Osteocyte (in vitro differentiated cells): ENCODE measurements around the gene PNRC2. TPM values are rescaled to one million over a fixed set of nuclear protein-coding genes. Genes with fewer than 3 reads are reported as not detected.
"Not testable (repeated sequence)": the region's sequence is repeated elsewhere in the genome, so short reads cannot be mapped to it uniquely, and the experiment has no call there.

ENCODE experiments used
- DNase-seq: peaks from one replicate; pipeline ENCODE4 v3.0.0; 2021; ENCODE audit warnings: mixed read lengths; ENCODE audit not compliant: unreplicated experiment; ENCODE audit errors: extremely low spot score
- H3K27ac Mint-ChIP-seq: one replicate; pipeline ENCODE4 v1.8.0; 2021; ENCODE audit warnings: mild to moderate bottlenecking, mixed read lengths; ENCODE audit not compliant: unreplicated experiment
- H3K27me3 Mint-ChIP-seq: one replicate; pipeline ENCODE4 v1.8.0; 2021; ENCODE audit warnings: mixed read lengths; ENCODE audit not compliant: unreplicated experiment
- H3K36me3 Mint-ChIP-seq: one replicate; pipeline ENCODE4 v1.8.0; 2021; ENCODE audit warnings: mixed read lengths; ENCODE audit not compliant: unreplicated experiment
- H3K4me1 Mint-ChIP-seq: one replicate; pipeline ENCODE4 v1.8.0; 2021; ENCODE audit warnings: mixed read lengths; ENCODE audit not compliant: unreplicated experiment
- H3K4me3 Mint-ChIP-seq: one replicate; pipeline ENCODE4 v1.8.0; 2021; ENCODE audit warnings: mild to moderate bottlenecking, moderate library complexity, mixed read lengths; ENCODE audit not compliant: unreplicated experiment
- H3K9me3 Mint-ChIP-seq: one replicate; pipeline ENCODE4 v1.8.0; 2021; ENCODE audit warnings: mixed read lengths; ENCODE audit not compliant: unreplicated experiment
- CTCF ChIP-seq: fragments of 200-600 bp; sonication (generic); IDR thresholded peaks from 2 replicates; pipeline ENCODE4 v1.5.0; 2021; ENCODE audit warnings: antibody characterized with exemption, mild to moderate bottlenecking, moderate library complexity
- microRNA-seq: library from miRNA; unstranded; fragments of <30 nt; microRNA quantifications from one replicate; pipeline ENCODE4 v1.1.0, GENCODE V29; 2020; ENCODE audit not compliant: unreplicated experiment
- total RNA-seq: library from RNA; stranded (reverse); gene quantifications from 2 replicates; pipeline ENCODE4 v1.2.1, GENCODE V29; 2021

Gene PNRC2
- total RNA-seq, 1 donor from 2014 or later = 58.9 TPM

- no peak for DNase-seq
- no peaks in the 10 kb centered on the region for H3K36me3 Mint-ChIP-seq
- no peak overlapping the region for H3K27ac Mint-ChIP-seq
- H3K9me3 Mint-ChIP-seq = no peaks in the 10 kb centered on the region
- no peak overlapping the region for H3K4me3 Mint-ChIP-seq
- H3K4me1 Mint-ChIP-seq = peaks cover 45% of the 10 kb centered on the region
- H3K27me3 Mint-ChIP-seq = peaks cover 5% of the 10 kb centered on the region
- no peak for TF ChIP-seq CTCF
Observed at GRCh38 chr1:24007079-24007478, 47.5 kb downstream of the PNRC2 start.

GRCh38 chr1:24008574-24009184 is 49.1 kb downstream of the PNRC2 start:
- not testable (repeated sequence) for DNase-seq, H3K9me3 Mint-ChIP-seq, H3K36me3 Mint-ChIP-seq, H3K27me3 Mint-ChIP-seq
- peak overlapping the region; percentile 54 for H3K4me3 Mint-ChIP-seq
- H3K4me1 Mint-ChIP-seq = peaks cover 41% of the 10 kb centered on the region
- H3K27ac Mint-ChIP-seq = peak overlapping the region; percentile 88

- H3K27me3 Mint-ChIP-seq = no peaks in the 10 kb centered on the region
- no peak for DNase-seq
- no peaks in the 10 kb centered on the region for H3K9me3 Mint-ChIP-seq
- no peaks in the 10 kb centered on the region for H3K36me3 Mint-ChIP-seq
- H3K27ac Mint-ChIP-seq = peak overlapping the region; percentile 88
- TF ChIP-seq CTCF = no peak
- H3K4me1 Mint-ChIP-seq = peaks cover 39% of the 10 kb centered on the region
- no peak overlapping the region for H3K4me3 Mint-ChIP-seq
Observed at GRCh38 chr1:24009406-24009805, 49.8 kb downstream of the PNRC2 start.

- no peak for DNase-seq
- Mint-ChIP-seq H3K4me3 (no peak overlapping the region), H3K4me1 (peaks cover 48% of the 10 kb centered on the region), H3K36me3 (no peaks in the 10 kb centered on the region), H3K27ac (no peak overlapping the region), H3K9me3 (no peaks in the 10 kb centered on the region), H3K27me3 (no peaks in the 10 kb centered on the region)
- TF ChIP-seq CTCF = no peak
Observed at GRCh38 chr1:24010650-24011049, 51.0 kb downstream of the PNRC2 start.

- H3K4me3 Mint-ChIP-seq, H3K9me3 Mint-ChIP-seq, H3K36me3 Mint-ChIP-seq, H3K27ac Mint-ChIP-seq, H3K27me3 Mint-ChIP-seq, DNase-seq: not testable (repeated sequence)
- peaks cover 54% of the 10 kb centered on the region for H3K4me1 Mint-ChIP-seq
Observed at GRCh38 chr1:24012878-24013277, 53.2 kb downstream of the PNRC2 start.

Small RNA genes within 50 kb of the gene (microRNA-seq; reads per million reads assigned to microRNA genes)
- not detected for gene MIR378F

Other genes with a start within 250 kb of the PNRC2 start
- 41.4 and 47.0 TPM in 2 replicates for gene ELOA, start 216.4 kb upstream of the PNRC2 start, total RNA-seq
- 42.4 and 44.3 TPM in 2 replicates for gene PITHD1, start 181.4 kb upstream of the PNRC2 start, total RNA-seq
- 39.2 and 39.9 TPM in 2 replicates for gene LYPLA2, start 168.7 kb upstream of the PNRC2 start, total RNA-seq
- gene GALE, start 159.1 kb upstream of the PNRC2 start, total RNA-seq = 17.5 and 20.0 TPM in 2 replicates
- 34.1 and 37.4 TPM in 2 replicates for gene HMGCL, start 134.4 kb upstream of the PNRC2 start, total RNA-seq
- 16.4 and 18.0 TPM in 2 replicates for gene FUCA1, start 91.5 kb upstream of the PNRC2 start, total RNA-seq
- not detected in 2 replicates for gene CNR2, start 46.5 kb upstream of the PNRC2 start, total RNA-seq
- 87.0 and 93.3 TPM in 2 replicates for gene SRSF10, start 20.5 kb downstream of the PNRC2 start, total RNA-seq
- gene MYOM3, start 152.3 kb downstream of the PNRC2 start, total RNA-seq = not detected in 2 replicates
- not detected in 2 replicates for gene IL22RA1, start 183.3 kb downstream of the PNRC2 start, total RNA-seq
- 0.16 TPM in 1 of 2 replicates, not detected in the other for gene IFNLR1, start 227.5 kb downstream of the PNRC2 start, total RNA-seq